AG08395 (cell line): ENCODE measurements around the gene BABAM2.
"Not testable (repeated sequence)": the region's sequence is repeated elsewhere in the genome, so short reads cannot be mapped to it uniquely, and the experiment has no call there.

Source experiments
- DNase-seq: peaks from one replicate; pipeline ENCODE4 v3.0.0; 2012; ENCODE audit warnings: mixed read lengths, low spot score

BABAM2 gene

DNA sequence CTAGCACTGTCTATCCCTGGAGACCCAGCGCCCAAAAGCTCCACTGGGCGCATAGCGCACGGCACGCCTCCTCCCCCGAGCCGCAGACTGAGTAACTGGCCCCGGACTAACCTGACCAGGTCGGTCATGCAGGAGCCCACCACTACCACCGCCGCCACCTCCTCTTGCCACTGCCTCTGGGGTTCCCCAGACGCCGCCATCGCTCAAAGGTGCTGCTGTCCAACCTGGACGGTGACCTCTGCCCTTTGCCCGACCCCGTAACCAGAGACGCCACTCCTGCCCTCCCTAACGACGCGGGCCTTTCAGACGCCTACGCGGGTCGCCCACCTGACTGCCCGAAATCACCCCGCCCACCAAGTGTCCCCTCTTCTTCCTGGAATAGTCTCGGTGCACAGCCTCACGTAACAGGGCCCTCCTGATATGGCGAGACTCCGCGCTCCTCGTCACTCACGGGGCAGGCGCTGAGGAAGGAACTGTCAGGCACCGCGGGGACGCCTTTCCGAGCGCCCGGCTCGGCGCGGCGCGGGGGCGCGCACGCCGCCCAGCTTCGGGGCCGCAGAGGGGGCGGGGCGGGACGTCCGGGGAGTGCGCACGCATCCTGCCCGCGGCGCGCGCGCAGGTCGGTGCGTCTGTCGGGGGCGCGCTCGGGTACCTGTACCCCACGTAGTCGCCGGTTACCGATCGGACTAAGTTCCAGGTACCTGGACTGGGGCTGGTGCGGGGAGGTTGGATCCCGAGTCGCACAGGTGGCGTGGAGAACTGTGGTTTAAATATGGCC lies at the start of gene BABAM2, which contains the start of gene RBKS:
Gene BABAM2 (plus strand): TSS at position 584 of the 778 bp plus-strand sequence. CDS start 3,828 bp downstream, outside the sequence.
Gene RBKS (minus strand): TSS at position 242 of the 778 bp plus-strand sequence. CDS start 42 bp downstream, at position 200.
- DNase-seq = peak; percentile 94

DNA sequence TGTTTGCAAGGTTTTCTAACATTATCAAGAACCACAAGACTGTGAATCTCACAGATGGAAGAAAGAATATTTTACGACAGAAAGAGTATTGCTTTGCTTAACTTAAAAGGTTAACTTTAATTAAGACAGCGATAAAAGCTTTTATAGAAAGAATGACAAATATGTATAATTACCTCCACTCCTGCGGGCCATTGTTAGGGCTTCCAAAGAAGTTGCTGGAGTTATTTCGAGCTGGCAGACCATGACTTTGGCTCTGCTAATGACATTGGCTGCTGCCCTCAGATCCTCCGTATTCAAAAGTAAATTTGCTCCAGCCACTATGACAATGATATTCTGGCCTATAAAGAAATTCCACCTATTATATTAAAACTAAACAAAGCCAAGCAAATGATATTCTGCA lies 47.6 kb upstream of the BABAM2 start:
- no peak for DNase-seq

DNA sequence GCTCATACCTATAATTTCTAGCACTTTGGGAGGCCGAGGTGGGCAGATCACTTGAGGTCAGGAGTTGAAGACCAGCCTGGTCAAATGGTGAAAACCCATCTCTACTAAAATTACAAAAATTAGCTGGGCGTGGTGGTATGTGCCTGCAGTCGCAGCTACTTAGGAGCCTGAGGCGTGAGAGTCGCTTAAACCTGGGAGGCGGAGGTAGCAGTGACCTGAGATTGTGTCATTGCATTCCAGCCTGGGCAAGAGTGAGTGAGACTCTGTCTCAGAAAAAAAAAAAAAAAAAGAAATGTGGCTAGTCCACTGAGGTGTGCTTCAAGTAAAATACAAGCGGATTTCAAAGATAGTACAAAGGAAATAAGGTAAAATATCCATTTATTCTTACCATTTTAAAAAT lies 46.5 kb upstream of the BABAM2 start:
- DNase-seq = no peak

DNA sequence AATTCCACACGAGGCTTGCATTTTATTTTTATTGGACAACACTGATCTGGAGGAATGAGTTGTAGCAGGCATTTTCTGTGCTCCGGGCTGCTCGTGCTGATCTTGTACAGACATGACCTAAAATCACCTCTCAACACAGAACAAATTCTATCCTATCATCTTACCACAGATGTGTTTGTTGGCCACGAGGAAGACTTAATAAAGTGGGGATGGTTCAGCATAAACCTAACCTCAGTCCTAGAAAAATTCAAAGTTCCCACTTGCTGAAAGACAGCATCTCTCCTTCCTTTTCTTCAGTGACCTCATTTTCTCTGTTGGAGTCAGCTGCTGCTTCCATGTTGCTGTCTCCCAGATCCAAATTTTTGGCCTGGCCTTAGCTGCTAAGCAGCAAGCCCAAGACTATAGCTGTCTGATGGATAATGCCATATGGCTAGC lies 45.7 kb upstream of the BABAM2 start:
- DNase-seq = no peak

DNA sequence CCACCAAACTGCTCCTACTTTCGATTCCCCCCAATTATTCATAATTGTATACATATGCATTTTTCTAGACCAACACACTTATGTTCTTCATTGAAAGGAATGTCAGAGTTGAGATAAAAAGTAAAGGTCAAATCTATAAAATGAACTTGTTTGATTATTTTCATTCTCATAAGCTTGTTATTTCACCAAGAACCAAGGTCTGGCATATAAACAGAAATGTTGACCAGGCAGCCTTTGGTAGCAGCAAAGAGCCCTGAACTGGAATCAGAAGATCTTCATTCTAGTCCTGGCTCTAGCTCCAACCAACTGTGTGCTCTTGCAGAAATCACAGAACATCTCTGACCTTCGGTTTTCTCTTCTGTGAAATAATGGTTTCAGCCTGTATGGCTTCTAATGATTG lies 43.2 kb upstream of the BABAM2 start:
- DNase-seq = no peak

DNA sequence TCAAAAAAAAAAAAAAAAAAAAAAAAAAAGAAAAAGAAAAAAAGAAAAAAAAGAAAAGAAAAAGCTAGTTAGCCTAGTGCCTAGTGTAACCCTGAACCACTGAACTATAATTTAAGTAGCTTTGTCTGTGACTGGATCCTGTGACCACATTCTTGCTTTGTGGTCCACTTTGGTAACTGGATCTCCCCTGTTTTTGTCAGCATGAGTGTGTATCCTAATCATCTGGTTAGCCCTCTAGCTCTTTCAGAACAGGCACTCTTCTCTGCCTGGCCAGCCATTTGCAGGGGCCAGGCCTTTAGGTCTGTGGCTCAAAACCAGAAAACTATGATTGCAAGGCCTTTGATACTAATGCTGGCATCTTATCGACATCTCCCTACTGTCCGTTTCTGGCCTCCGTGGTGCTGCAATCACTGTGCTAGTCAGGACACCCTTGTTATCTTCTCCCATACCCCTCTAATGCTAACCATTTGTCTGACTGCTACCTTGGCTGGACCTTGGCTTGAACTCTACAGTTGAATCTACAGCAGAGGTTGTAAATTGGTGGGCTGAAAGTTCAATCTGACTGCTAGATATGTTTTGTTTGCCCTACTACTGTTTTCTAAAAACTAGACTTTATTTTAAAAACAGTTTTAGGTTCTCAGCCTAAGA lies 40.8 kb upstream of the BABAM2 start:
- no peak for DNase-seq

DNA sequence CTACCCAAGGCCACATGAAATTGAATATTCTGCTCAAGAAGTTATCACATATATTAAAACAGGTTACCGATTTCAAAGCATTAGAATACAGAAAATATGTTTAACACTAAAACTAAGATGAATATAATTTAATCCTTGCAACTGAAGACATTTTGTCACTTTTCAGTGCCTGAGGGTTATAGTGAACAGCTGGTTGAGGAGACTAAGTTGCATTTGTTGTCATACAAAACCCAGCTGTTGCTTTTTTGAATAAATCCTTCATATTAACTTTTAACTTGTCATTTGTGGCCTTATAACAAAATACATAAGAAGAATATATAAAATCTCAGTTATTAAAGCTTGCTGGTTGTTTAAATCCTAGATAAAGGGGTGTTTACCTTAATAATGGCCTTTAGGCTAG lies 37.8 kb upstream of the BABAM2 start:
- DNase-seq = no peak

DNA sequence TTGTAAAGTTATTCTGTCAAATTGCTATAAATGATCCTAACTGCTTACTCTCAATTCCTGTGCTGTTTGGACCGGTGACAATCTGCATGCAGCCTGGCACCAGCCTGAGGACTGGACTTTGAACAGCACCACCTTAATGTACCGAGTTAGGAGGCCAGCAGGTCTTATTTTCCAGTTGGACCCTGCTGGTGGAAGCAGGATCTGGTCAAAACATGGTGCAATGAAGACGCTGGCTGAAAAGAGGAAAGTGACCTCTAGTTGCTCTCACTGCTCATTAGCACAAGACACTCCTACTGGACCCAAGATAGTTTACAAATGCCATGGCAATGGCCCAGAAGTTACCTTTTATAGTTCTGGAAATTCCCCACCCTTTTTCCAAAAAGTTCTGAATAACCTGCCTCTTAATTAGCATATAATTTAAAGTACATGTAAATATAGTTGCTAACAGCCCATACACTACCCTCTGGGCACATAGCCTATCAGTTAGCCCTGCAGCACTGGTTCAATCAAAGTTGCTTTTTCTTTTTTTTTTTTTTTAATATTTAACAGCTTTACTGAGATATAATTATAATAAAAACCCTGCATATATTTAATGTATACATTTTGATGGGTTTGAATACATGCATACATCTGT lies 36.2 kb upstream of the BABAM2 start:
- DNase-seq = no peak

DNA sequence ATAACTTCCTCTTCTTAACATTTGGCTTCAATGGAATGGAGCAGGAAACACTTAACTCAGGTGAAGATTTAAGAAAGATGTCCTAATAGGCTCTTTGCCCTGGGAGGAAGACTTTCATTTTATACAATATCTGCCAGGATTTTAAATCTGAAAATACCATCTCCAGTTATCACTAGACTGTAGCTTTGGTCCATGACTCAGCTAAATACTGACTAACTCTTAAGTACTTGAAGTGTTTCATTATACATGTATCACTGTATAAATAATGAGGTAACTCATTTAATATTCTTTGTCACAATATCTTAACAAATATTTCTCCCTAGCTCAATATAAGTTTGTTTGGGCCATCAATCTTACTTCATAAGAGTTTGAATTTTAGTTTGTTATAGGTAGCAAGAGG lies 35.1 kb upstream of the BABAM2 start:
- DNase-seq = peak; percentile 51

DNA sequence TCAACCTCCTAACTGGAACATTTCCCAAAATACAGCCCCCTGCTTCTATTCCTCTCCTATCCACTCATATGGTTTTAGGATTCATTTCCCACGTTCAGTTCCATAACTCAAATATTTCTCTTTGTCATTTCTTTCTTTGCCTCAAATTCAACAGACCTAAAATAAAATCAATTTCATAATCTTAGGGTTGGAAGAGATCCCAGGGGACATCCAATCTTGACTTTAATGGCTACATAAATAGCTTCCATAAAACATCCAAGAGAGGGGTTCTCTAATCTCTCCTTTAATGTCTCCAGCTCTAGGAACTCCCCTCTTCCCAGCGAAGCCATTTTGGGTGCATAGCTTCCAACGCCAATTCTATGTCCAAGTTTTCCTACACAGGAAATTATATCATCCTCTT lies 34.1 kb upstream of the BABAM2 start:
- no peak for DNase-seq

DNA sequence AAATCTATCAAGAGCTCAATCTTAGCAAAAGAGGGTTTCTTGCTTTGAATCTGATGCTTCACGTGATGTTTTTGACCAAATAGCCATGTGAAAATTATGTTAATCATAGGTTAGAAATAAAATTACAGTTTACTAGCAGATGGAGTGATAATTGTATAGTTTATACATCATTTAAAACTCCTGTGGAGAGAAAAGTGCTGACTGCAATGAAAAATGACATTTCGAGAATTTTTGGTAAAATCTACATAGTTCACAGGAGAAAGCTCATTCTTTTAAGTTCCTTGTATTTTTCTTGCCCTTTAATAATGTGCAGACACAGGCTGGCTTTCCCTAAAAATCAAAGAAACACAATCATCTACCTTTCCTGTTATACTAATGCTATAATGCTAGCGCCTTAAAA lies 33.6 kb upstream of the BABAM2 start:
- no peak for DNase-seq

DNA sequence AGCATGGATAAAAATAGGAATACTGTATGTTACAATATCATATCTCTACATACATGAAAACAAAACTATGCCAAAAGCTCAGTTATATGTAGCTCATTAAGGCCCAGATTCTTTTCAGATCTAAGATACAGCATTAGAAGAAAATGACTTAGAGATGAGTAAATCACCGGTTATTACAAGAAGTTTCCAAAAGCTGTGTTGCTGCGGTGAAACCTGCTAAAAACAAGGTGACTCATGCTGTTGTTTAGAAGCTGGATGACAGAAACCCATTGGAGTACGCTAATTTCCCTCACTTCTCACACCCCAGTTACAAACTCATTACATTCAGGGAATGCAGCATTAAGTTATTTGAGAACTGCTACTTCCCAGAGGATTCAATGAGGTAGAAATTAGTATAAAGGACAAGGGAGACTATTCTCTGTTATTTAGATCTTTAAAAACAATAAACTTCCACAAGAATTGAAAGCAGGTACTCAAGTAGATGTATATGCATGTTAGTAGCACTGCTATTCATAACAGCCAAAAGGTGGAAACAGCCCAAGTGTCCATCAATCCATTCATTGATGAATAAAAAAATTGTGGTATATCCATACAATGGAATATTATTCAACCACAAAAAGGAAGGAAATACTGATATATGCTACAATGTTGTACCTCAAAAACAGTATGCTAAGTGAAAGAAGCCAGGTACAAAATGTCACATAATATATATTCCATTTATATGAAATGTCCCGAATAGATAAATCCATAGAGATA lies 32.9 kb upstream of the BABAM2 start:
- peak; percentile 65 for DNase-seq

DNA sequence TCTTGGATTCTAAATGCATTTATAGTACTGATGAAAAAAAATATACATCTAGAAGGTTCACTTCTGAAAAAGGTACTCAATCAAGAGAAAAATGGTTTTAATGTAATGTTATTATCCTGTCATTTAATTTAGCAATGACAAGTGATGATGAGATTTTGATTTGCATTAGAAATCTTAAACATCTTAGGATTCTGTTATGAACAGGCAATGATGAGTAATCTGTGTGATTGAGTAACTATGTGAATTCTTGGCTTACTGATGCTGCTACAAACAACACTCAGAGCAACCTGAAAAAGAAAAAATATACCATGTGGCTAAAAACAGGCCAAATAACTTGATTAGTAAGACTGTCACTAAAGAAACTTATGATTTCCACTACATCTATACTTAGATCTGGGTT lies 30.4 kb upstream of the BABAM2 start:
- peak; percentile 60 for DNase-seq

DNA sequence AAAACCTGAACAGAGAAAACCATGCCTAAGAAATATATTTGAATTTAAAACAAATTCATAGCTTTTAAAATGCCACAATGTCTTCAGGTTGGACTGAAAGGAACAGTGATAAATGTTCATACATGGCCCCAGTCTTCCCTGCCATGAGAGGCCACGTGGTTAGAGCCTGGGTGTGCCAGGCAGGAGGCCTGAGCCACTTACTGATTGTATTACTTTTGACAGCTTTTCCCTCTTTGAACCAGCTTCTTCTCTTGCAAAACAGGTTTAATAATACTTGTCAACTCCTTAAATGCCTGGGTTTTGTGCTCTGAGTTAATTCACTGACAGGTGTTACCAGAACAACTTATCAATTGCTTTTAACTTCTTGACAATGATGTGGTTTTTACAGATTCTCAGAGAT lies 27.4 kb upstream of the BABAM2 start:
- DNase-seq = no peak

DNA sequence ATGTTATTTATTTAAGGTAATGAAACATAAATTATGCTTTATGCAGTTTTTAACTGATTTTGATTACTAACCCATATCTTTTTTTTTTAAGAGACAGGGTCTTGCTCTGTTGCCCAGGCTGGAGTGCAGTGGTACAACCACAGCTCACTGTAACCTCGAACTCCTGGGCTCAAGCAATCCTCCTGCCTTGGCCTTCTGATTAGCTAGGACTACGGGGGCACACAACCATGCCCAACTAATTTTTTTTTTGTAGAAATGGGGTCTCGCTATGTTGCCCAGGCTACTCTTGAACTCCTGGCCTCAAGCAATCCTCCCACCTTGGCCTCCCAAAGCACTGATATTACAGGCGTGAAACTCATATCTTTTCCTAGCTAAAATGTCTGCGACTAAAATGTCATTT lies 26.6 kb upstream of the BABAM2 start:
- DNase-seq = not testable (repeated sequence)

DNA sequence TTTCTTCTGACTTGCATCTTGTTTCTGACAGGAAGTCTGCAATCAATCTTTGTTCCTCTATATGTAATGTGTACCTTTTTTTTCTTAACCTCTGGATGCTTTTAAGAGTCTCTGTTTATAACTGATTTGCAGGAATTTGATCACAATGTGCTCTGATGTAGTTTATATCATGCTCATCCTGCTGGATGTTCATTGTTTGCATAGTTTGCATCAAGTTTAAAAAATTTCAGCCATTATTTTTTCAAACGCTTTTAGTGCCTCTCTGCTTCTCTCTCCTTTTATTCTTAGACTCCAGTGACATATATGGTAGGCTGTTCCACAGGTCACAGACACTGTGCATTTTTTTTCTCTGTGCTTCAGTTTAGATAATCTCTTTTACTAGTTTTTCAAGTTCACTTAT lies 24.3 kb upstream of the BABAM2 start:
- no peak for DNase-seq

DNA sequence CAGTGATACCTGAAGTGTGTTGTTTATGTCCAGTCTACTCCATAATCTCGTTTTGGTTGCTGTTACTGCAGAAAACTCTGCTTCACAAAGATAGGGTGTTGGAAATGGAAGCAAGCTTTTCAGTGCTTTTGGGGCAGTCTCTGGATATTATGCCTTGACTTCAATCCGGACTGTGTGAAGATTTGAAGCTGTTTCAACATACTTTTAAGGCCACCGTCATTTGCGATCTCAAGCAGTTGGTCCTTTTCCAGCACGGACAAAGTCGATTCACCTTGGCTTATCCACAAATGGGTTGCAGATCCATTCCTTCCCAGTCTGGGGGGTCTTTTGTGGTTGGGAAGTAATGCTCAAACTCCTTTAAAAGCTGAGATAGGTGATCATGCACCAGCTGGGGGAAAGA lies 20.8 kb upstream of the BABAM2 start:
- no peak for DNase-seq

DNA sequence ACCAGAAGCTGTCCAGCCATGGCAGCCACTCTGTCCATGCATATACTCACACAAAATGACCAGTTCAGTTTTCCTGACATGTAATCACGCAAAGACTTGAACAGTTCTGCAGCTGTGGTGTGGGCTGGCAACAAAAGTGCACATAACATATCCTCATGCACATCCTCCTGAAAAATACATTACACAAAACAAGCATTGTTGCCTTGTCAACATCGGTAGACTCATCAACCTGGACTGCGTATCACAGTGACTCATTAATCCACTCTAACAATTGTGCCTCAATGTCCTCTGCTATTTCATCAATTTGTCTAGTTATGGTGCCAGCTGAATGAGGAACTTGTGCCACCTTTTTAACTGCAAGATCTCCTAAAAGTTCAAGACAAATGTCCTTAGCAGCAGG lies 19.8 kb upstream of the BABAM2 start:
- DNase-seq = no peak

DNA sequence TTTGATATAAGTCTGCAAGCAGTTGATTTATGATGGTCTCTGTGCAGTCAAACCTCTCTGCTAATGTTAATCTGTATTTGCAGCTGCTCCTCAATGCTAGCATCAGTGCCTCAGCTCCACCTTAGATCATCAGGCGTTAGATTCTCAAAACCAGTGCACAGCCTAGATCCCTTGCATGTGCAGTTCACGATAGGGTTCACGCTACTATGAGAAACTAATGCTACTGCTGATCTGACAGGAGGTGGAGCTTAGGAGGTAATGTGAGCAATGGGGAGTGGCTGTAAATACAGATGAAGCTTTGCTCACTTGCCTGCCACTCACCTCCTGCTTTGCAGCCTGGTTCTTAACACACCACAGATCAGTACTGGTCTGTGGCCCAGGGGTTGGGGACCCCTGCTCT lies 18.7 kb upstream of the BABAM2 start:
- DNase-seq = no peak

DNA sequence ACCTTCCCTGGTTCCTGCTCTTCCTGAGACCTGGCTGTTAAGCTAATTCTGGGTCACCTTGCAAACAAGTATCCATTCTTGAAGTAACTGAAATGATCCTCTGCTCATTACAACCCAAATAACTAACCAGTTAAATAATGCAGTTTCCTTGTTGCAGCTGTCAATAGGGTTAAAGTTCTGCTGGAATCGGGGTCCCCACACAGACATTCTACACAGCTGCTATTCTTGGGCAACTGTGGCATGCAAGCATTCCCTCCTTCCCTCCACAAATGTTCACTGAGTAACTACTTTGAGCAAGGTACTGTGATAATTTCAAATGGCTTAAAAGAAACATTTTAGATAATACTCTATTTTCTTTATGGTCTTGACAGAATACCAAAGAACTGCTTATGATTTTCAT lies 17.4 kb upstream of the BABAM2 start:
- DNase-seq = no peak

DNA sequence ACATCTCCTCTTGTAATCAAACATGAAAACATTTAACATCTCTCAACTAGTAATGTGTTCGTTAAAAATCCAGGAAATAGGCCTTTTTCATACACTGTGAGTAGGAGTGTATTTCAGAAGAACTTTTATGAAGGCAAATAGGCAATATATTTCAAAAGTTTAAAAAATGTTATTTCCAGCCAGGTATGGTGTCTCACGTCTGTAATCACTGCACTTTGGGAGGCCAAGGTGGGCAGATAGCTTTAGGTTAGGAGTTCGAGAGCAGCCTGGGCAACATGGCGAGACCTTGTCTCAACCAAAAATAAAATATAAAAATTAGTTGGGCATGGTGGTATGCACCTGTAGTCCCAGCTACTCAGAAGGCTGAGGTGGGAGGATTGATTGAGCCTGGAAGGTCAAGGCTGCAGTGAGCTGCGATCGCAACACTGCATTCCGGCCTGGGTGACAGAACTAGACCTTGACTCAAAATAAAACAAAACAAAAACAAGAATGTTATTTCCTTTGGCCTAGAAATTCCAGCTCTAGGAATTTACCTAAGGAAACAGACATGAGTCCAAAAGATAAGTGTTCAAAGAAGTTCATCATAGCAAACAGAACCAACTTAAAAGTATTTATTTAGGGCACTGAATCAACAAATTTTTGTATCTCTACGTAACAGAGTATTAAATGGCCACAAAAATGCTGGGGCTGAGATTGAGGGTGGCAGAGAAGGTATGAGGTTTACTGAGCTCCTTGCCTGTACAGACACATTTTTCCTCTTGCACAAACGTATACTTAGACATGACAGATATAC lies 15.2 kb upstream of the BABAM2 start:
- no peak for DNase-seq

DNA sequence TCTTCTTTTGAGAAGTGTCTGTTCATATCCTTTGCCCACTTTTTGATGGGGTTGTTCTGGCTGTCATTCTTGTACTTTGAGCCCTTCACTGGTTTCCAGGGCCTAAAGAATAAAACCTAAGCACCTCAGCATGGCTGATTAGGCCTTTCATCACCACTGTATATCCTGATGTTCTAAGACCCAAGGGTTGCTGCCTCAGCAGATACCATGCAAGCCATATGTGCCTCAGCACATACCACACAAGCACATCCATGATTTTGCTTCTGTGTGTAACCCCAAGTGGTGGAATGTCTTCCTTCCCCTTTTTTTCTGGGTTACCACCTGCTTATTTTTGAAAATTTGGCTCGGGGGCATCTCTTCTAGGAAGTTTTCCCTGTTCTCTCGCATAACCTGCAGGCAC lies 11.7 kb upstream of the BABAM2 start:
- DNase-seq = no peak
